IMR-90 (cell line): ENCODE data around the gene TEDC1. TPM values are rescaled to one million over a fixed set of nuclear protein-coding genes. Genes with fewer than 3 reads are reported as not detected.

Experiments used
- ATAC-seq: fragments of 200-7000 bp; cut with Tn5 transposase; 2 replicates; pipeline ENCODE4 v1.9.1; 2020; ENCODE audit warnings: low read depth, mild to moderate bottlenecking, moderate library complexity
- BruUV-seq: library from RNA; stranded (reverse); fragments of 400-500 nt; replicated peaks from 2 replicates; lab custom pipeline; 2021; lab: Mats Ljungman, UMichigan
- CTCF ChIA-PET: fragments of 300-600 bp; formaldehyde crosslinking; extraction: SDS; loops from one replicate; lab custom pipeline; 2021; ENCODE audit warnings: antibody characterized with exemption; lab: Yijun Ruan, JAX
- POLR2A ChIA-PET: fragments of 300-600 bp; sonication (Branson Sonifier 250); formaldehyde crosslinking; loops from one replicate; lab custom pipeline; 2022; ENCODE audit warnings: antibody characterized with exemption; ENCODE audit not compliant: unreplicated experiment; lab: Charles Lee
- DNase-seq: peaks from one replicate; pipeline ENCODE4 v3.0.0; 2013
- H2AFZ ChIP-seq: replicated peaks from 2 replicates; pipeline ENCODE3; 2013; ENCODE audit warnings: low read length, mild to moderate bottlenecking; ENCODE audit not compliant: poor library complexity
- H2AK5ac ChIP-seq: 2 replicates; pipeline ENCODE4 v1.6.1; 2013; ENCODE audit warnings: low read depth, low read length, inconsistent platforms
- H2AK9ac ChIP-seq: replicated peaks from 2 replicates; pipeline ENCODE3; 2013; ENCODE audit warnings: mild to moderate bottlenecking, low read depth, low read length, moderate library complexity; ENCODE audit not compliant: poor library complexity
- H2BK120ac ChIP-seq: 2 replicates; pipeline ENCODE4 v1.6.1; 2013; ENCODE audit warnings: low read depth, low read length, inconsistent platforms
- H2BK15ac ChIP-seq: 3 replicates; pipeline ENCODE4 v1.6.1; 2013; ENCODE audit warnings: low read depth, low read length, inconsistent platforms
- H2BK20ac ChIP-seq: 2 replicates; pipeline ENCODE4 v1.6.1; 2013; ENCODE audit warnings: low read depth, mild to moderate bottlenecking, inconsistent platforms, low read length, moderate library complexity
- H2BK5ac ChIP-seq: 2 replicates; pipeline ENCODE4 v1.6.1; 2013; ENCODE audit warnings: mild to moderate bottlenecking, low read depth, low read length, inconsistent platforms; ENCODE audit not compliant: poor library complexity, severe bottlenecking
- H3K14ac ChIP-seq: replicated peaks from 2 replicates; pipeline ENCODE4 v1.6.1; 2013; ENCODE audit warnings: low read depth, low read length, inconsistent platforms
- H3K18ac ChIP-seq: 2 replicates; pipeline ENCODE4 v1.6.1; 2013; ENCODE audit warnings: low read depth, low read length, control low read depth
- H3K23ac ChIP-seq: 2 replicates; pipeline ENCODE4 v1.6.1; 2013; ENCODE audit warnings: low read depth, low read length, inconsistent platforms
- H3K27ac ChIP-seq: 2 replicates; pipeline ENCODE4 v1.5.1; 2013; ENCODE audit warnings: mild to moderate bottlenecking, control low read depth, low read length; ENCODE audit not compliant: insufficient read depth
- H3K27me3 ChIP-seq: 2 replicates; pipeline ENCODE4 v1.6.1; 2013; ENCODE audit warnings: low read length; ENCODE audit not compliant: control insufficient read depth, insufficient read depth
- H3K36me3 ChIP-seq: 2 replicates; pipeline ENCODE4 v1.6.1; 2013; ENCODE audit warnings: low read length, mixed read lengths; ENCODE audit not compliant: control insufficient read depth, insufficient read depth
- H3K4ac ChIP-seq: 2 replicates; pipeline ENCODE4 v1.6.1; 2013; ENCODE audit warnings: low read depth, low read length, inconsistent platforms
- H3K4me1 ChIP-seq: 2 replicates; pipeline ENCODE4 v1.6.1; 2013; ENCODE audit warnings: low read length, mixed read lengths; ENCODE audit not compliant: control insufficient read depth, insufficient read depth
- H3K4me2 ChIP-seq: 2 replicates; pipeline ENCODE4 v1.6.1; 2013; ENCODE audit warnings: low read depth, mild to moderate bottlenecking, control low read depth, low read length, moderate library complexity
- H3K4me3 ChIP-seq: 2 replicates; pipeline ENCODE4 v1.5.1; 2013; ENCODE audit warnings: low read depth, mild to moderate bottlenecking, control low read depth, low read length, moderate library complexity; ENCODE audit not compliant: insufficient read depth
- H3K56ac ChIP-seq: 2 replicates; pipeline ENCODE4 v1.6.1; 2013; ENCODE audit warnings: low read length, inconsistent platforms; ENCODE audit not compliant: insufficient read depth; ENCODE audit errors: extremely low read depth
- H3K79me1 ChIP-seq, 2 experiments: 2 replicates each; pipeline ENCODE4 v1.6.1; 2013; ENCODE audit warnings: low read length in 2 of 2, inconsistent platforms in 1 of 2, low read depth in 1 of 2
- H3K9ac ChIP-seq: 2 replicates; pipeline ENCODE4 v1.6.1; 2013; ENCODE audit warnings: low read depth, low read length, control low read depth
- H3K9me1 ChIP-seq: 2 replicates; pipeline ENCODE4 v1.6.1; 2013; ENCODE audit warnings: low read length, inconsistent platforms; ENCODE audit not compliant: insufficient read depth
- H3K9me3 ChIP-seq: 2 replicates; pipeline ENCODE4 v1.6.1; 2013; ENCODE audit warnings: low read length; ENCODE audit not compliant: control insufficient read depth, insufficient read depth
- H4K20me1 ChIP-seq: 2 replicates; pipeline ENCODE4 v1.6.1; 2013; ENCODE audit warnings: low read length, inconsistent platforms; ENCODE audit not compliant: insufficient read depth
- H4K5ac ChIP-seq: 2 replicates; pipeline ENCODE4 v1.6.1; 2013; ENCODE audit warnings: mild to moderate bottlenecking, low read depth, low read length, control low read depth
- H4K8ac ChIP-seq, 2 experiments: 2 replicates each; pipeline ENCODE4 v1.6.1; 2013; ENCODE audit warnings: low read depth in 2 of 2, low read length in 2 of 2, control low read depth in 1 of 2, inconsistent platforms in 1 of 2
- H4K91ac ChIP-seq: 2 replicates; pipeline ENCODE4 v1.6.1; 2013; ENCODE audit warnings: low read depth, low read length, inconsistent platforms; ENCODE audit not compliant: insufficient read depth
- BHLHE40 ChIP-seq: fragments of 150-350 bp; IDR thresholded peaks from 2 replicates; pipeline ENCODE4 v1.6.1; 2016; ENCODE audit warnings: mild to moderate bottlenecking, low read depth, low read length
- CEBPB ChIP-seq: IDR thresholded peaks from 2 replicates; pipeline ENCODE4 v1.6.1; 2012; ENCODE audit warnings: low read depth, low read length, improper control_type of control experiment
- CHD1 ChIP-seq: IDR thresholded peaks from 2 replicates; pipeline ENCODE4 v1.6.1; 2012; ENCODE audit warnings: low read depth, low read length, improper control_type of control experiment
- CTCF ChIP-seq: conservative IDR thresholded peaks from 2 replicates; pipeline ENCODE4 v1.5.1; 2012; ENCODE audit warnings: mild to moderate bottlenecking, low read depth, low read length, improper control_type of control experiment
- MAFK ChIP-seq: IDR thresholded peaks from 2 replicates; pipeline ENCODE4 v1.6.1; 2012; ENCODE audit warnings: low read depth, low read length, improper control_type of control experiment
- NFE2L2 ChIP-seq: fragments of 150-350 bp; IDR thresholded peaks from 2 replicates; pipeline ENCODE4 v1.6.1; 2016; ENCODE audit warnings: low read depth, mild to moderate bottlenecking, low read length
- POLR2A ChIP-seq: IDR thresholded peaks from 2 replicates; pipeline ENCODE4 v1.6.1; 2012; ENCODE audit warnings: mild to moderate bottlenecking, low read depth, low read length
- RAD21 ChIP-seq: IDR thresholded peaks from 2 replicates; pipeline ENCODE4 v1.6.1; 2012; ENCODE audit warnings: low read length, improper control_type of control experiment
- RCOR1 ChIP-seq: IDR thresholded peaks from 2 replicates; pipeline ENCODE4 v1.6.1; 2012; ENCODE audit warnings: mild to moderate bottlenecking, low read length, improper control_type of control experiment; ENCODE audit not compliant: insufficient replicate concordance
- SMC3 ChIP-seq: fragments of 150-350 bp; IDR thresholded peaks from 2 replicates; pipeline ENCODE4 v1.6.1; 2016; ENCODE audit warnings: low read depth, mild to moderate bottlenecking, antibody characterized with exemption, low read length, moderate library complexity
- USF2 ChIP-seq: fragments of 150-350 bp; IDR thresholded peaks from 2 replicates; pipeline ENCODE4 v1.6.1; 2017; ENCODE audit warnings: mild to moderate bottlenecking, antibody characterized with exemption, low read length, low read depth
- WGBS, 2 experiments: methylation state at CpG; one replicate each; pipeline versions ENCODE4 v1.1.5 to v1.1.7; 2013; ENCODE audit warnings: missing lambda C conversion rate in 2 of 2; ENCODE audit not compliant: insufficient read length in 1 of 2; ENCODE audit errors: extremely low coverage in 2 of 2; 5-methylcytosine and 5-hydroxymethylcytosine counted together
- dilution Hi-C: fragments of 300-500 bp; cut with HindIII; formaldehyde crosslinking; loops from one replicate; pipeline ENCODE4 v1.14.3; 2018; ENCODE audit warnings: low sequenced_read_pairs; ENCODE audit not compliant: unreplicated experiment
- in situ Hi-C: fragments of 300-500 bp; cut with MboI; formaldehyde crosslinking; loops from 3 replicates; pipeline ENCODE4 v1.14.3; 2019; ENCODE audit warnings: low sequenced_read_pairs, inconsistent platforms, mixed read lengths
- intact Hi-C: fragments of 100-400 bp; cut with micrococcal nuclease; formaldehyde crosslinking; loops from 2 replicates; pipeline ENCODE4 v1.10.0; 2022
- polyA plus RNA-seq, 3 experiments: library from polyadenylated mRNA; depleted of rRNA; stranded (reverse); fragments of >200 nt; gene quantifications; 2 replicates each; pipeline ENCODE4 v1.2.3, GENCODE V29; 2012; ENCODE audit warnings: low replicate concordance in 1 of 3
- total RNA-seq: library from RNA; depleted of rRNA; stranded (reverse); fragments of >200 nt; gene quantifications from 2 replicates; pipeline ENCODE4 v1.2.3, GENCODE V29; 2012

TEDC1 gene
- total and polyA plus RNA-seq, 2 of the 4 experiments (the other 2 are of a cell fraction), result 5.7 to 6.4 TPM

- no peak for ATAC-seq
- Histone ChIP-seq H3K4me2 (no peak overlapping the region), H3K79me1 (no peaks in the 10 kb centered on the region), H3K4ac (no peak overlapping the region), H3K9me1 (no peaks in the 10 kb centered on the region), H3K56ac (no peak overlapping the region), H3K36me3 (no peaks in the 10 kb centered on the region), H2AK5ac (no peak overlapping the region), H2BK15ac (no peak overlapping the region), H4K20me1 (no peaks in the 10 kb centered on the region), H3K9me3 (no peaks in the 10 kb centered on the region), H2BK120ac (no peak overlapping the region), H2BK5ac (no peak overlapping the region), H4K8ac (no peak overlapping the region), H4K5ac (no peak overlapping the region), H3K23ac (no peak overlapping the region), H3K4me3 (no peak overlapping the region), H2AK9ac (no peak overlapping the region), H3K14ac (no peak overlapping the region), H3K18ac (no peak overlapping the region), H2AFZ (no peak overlapping the region), H3K27ac (no peak overlapping the region), H4K91ac (no peak overlapping the region), H3K9ac (no peak overlapping the region), H3K27me3 (peaks cover 19% of the 10 kb centered on the region), H2BK20ac (no peak overlapping the region), H3K4me1 (no peaks in the 10 kb centered on the region)
- BruUV-seq, result no TSS peak
- CTCF ChIA-PET, result no interaction called here
- no peak for TF ChIP-seq MAFK
- TF ChIP-seq NFE2L2, result no peak
- no peak for TF ChIP-seq RCOR1
- no peak for TF ChIP-seq POLR2A
- no peak for TF ChIP-seq CTCF
- no peak for TF ChIP-seq CHD1
- no peak for TF ChIP-seq BHLHE40
- TF ChIP-seq RAD21, result no peak
- no peak for TF ChIP-seq USF2
- no peak for TF ChIP-seq SMC3
- no peak for TF ChIP-seq CEBPB
- no peak for DNase-seq
- in situ Hi-C loops, result no loop called here
- no CpG with 5 or more reads among the region's 7 CpGs for WGBS, 2 experiments
- intact Hi-C loops, result no loop called here
- dilution Hi-C loops, result no loop called here
- POLR2A ChIA-PET, result no interaction called here
Measured at GRCh38 chr14:105536051-105536450, 45.0 kb downstream of the TEDC1 start.
